Anterior cingulate cortex (tissue), 58 donors: ENCODE results near the gene TOM1L1.
A peak's percentile ranks its signal among the peaks of the same experiment; 100 is the strongest.
"Not testable (repeated sequence)": the region's sequence is repeated elsewhere in the genome, so short reads cannot be mapped to it uniquely, and the experiment has no call there.

Source experiments
- DNase-seq, 58 donors: peaks; one replicate each; lab custom pipeline; 2025; lab: John Stamatoyannopoulos, UW

TOM1L1 gene, protein sequence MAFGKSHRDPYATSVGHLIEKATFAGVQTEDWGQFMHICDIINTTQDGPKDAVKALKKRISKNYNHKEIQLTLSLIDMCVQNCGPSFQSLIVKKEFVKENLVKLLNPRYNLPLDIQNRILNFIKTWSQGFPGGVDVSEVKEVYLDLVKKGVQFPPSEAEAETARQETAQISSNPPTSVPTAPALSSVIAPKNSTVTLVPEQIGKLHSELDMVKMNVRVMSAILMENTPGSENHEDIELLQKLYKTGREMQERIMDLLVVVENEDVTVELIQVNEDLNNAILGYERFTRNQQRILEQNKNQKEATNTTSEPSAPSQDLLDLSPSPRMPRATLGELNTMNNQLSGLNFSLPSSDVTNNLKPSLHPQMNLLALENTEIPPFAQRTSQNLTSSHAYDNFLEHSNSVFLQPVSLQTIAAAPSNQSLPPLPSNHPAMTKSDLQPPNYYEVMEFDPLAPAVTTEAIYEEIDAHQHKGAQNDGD

DNA sequence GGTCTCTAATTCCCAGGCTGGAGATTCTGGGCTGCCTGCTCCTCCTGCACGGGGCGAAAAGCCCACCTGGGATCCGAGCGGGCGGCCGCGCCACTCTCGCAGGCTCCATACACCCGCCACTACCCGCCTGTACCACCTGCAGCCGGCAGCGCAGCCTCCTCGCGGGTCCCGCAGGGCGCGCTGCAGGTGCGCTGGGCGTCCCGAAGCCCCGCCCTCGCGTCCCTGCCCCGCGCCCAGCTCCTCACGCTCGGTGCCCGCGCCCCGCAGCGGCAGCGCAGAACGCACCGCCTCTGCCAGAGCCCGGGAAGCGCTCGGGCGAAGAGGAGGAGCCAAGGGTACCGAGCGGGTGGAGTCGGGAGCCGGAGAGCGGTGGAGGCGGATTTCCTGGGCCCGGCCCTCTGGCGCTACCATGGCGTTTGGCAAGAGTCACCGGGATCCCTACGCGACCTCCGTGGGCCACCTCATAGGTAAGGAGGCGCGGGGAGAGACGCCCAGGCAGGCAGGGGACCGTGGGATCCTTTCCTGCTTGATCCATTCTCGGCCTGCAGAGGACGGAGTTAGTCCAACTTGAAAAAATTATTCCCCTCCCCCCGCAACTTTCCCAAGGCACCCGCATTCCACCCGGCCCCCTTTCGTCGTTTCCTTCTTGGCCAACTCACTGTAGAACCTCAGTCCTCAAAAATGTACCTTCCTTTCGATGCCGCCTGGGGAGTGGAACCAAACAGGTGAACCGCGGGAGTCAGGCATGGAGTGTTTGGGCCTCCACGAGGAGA lies at the start of gene TOM1L1:
TSS of gene TOM1L1 (plus strand) at position 396 of the 773 bp plus-strand sequence. CDS start at position 410, 14 bp downstream.
- DNase-seq, result peak in 50 of 58 donors; percentile 13 to 79 (median 39)

DNA sequence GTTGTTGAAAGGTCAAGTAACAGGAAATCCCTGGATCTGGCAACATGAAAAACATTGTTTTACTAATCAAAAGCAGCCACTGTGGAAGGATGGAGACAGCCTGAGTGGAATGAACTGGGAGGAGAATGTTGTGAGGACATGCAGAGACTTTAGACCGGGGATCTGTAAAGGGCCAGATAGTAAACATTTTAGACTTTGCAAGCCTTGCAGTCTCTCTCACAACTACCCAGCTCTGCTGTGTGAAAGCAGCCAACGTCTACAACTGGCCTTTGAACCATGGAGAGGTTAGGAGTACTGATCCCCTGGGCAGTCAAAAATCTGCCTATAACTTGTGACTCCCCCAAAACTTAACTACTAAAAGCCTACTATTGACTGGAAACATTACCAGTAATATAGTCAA lies 41.5 kb upstream of the TOM1L1 start:
- no peak for DNase-seq

DNA sequence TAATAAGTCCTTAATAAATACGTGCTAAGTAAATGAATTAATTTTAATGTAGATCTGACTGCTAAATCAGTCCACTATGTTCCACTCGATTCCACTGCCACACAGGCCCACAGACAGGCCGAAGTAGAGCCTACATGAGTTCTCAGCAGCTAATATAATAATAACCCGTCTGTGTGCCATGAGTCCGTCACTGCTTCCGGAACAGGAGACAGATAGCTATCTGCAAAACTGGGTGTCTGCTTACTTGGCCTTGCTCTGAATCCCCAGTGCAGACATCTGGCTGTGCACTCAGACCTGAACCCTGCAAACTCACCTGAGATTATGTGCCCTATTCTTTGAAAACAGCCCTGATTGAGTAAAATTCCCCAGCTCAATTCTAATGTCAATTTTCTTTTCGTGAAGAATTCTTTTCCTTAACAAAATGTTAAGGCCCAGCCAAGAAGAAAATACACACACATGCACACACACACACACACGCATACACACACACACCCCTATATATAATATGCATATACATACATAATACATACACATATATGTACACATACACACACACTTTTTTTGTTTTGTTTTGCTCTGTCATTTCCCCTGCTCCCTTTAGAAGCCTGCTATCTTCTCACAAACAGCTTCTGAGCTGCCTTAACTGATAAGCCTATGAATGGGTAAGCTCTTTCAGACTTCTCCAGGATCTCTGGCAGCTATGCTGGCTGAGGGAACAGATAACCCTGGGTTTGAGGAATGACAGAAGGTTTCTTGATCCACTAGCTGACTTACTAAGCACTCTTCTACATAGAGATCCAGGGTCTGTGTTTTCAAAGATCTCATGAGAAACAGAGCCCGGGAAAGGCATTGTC lies 39.8 kb upstream of the TOM1L1 start:
- DNase-seq, result no peak

DNA sequence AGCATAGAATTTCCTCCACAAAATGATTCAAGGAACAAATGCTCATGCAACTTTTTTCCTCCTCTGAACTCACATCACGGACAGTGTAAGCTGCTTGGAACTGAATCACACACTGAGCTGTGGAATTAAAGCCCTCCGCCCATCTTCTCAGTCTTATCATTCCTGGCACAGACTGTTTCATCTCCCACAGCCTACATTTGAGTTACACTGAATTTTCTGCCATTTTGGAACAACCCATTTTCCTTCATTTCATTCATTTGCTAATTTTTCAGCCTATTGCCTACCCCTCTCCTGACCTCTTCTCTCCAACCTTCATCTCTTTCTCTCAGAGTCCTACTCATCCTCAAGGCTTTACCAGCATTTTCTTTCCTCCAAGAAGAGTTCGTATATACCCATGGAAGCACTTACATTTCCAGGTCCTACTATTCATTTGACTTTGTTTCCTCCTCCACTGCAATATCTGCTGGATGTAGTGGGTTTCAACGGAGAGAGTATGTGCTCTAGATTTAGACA lies 39.1 kb upstream of the TOM1L1 start:
- DNase-seq, result no peak

DNA sequence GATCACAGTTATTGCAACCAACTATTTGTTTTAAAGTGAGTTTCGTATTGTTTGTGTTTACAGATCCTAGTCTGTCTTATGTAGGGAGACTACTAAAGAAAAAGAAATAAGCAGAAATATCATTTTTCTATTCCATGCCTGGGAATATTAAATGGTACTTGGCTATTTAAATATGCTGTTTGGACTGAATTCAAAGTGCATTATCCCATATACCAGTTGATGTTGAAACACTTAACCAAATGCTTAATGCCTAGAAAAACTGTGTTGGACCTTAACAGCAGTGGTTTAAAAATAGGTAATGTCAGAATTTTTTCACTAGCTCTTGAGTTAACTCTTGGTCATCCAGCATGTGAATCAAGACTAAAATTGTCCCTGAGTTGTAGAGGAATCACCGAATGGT lies 37.5 kb upstream of the TOM1L1 start:
- DNase-seq, result no peak

DNA sequence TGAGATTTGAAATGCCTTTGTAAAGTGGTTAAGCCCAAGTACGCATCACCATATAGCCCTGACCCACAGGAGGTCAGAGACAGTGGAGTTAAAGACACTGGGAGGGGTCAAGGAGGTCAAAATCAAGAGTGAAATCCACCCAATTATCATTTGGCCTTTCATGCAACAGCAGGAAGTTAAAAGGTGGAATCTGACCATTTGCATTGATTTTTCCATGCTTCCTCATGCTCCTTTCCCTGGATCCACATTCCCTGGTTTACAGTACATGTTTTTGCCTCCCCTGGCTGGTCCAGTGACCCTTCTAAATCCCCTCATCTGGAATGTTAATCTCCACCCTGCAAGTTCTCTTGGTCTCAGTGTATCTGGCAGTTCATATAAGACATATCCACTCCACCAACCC lies 36.6 kb upstream of the TOM1L1 start:
- DNase-seq, result no peak

DNA sequence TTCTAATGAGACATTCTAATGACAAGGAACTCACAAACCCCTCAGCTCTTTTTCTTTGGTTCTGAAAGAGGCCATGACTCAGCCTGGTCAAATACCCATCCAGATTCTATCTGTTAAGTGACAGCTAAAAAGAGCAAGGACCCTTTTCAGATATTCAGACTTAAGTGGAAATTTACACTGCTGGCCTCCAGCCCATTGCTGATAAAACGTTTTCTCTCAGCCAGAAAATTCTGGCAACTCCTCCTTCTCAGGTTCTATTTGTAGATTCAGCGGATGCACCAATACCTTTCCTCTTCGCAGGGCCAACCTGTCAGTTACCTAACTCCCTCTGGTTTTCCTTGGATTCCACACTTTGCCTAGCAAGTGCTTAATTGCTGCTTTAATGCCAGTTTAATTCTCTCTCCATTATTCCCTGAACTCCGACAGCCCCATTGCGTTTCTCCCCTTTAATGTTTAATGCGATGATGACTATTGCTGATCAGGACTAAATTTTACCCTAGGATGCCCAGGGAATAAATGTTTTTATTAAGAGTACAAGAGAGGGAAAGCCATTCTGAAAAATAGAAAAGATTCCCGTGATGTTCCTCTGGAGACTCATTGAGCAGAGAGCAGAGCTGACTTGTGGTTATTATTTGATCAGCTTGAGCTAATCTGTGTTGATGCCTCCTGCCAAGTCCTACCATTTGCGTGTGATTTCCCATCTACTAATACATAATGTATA lies 35.9 kb upstream of the TOM1L1 start:
- DNase-seq, result no peak

DNA sequence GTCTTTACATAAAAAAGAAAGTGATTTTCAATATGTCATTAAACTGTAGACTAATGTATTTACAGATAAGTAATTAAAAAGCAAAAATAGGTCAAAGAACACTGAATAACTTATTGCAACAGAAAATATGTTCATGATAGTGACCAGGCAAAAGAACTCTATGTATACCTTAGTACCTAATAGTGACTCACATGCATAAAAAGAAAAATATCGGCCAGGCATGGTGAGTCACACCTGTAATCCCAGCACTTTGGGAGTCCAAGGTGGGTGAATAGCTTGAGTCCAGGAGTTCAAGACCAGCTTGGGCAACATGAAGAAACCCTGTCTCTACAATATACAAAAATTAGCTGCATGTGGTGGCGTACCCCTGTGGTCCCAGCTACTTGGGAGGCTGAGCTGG lies 33.0 kb upstream of the TOM1L1 start:
- DNase-seq, result no peak

DNA sequence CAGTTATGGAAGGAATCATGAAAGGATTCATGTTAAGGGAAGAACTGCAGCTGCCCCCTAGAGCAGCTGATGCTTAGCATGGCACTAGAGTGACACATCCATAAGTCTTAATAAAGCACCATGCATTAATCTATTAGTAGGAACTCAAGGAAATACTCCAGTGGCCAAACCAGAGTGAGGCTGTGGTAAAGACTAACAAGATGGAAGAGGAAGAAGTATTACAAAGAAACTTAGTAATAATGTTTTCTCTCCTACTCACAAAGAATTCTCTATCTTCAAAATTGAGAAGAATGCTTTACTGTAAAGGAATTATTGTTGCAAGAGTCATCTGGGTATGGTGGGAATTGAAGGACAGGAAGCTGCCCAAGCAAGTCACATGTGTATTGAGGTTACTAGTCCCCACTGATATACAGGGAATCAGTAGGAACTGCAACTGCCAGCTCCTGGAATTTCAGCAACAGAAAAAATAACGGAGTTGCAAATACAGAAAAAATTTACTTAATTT lies 29.9 kb upstream of the TOM1L1 start:
- no peak for DNase-seq

DNA sequence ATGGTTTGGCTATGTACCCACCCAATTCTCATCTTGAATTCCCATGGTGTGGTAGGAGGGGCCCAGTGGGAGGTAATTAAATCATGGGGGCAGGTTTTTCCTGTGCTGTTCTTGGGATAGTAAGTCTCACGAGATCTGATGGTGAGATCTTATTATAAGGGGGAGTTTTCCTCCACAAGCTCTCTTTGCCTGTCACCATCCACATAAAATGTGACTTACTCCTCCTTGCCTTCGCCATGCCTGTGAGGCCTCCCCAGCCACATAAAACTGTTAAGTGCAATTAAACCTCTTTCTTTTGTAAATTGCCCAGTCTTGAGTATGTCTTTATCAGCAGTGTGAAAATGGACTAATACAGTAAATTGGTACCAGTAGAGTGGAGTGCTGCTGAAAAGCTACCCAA lies 24.7 kb upstream of the TOM1L1 start:
- DNase-seq, result not testable (repeated sequence)

DNA sequence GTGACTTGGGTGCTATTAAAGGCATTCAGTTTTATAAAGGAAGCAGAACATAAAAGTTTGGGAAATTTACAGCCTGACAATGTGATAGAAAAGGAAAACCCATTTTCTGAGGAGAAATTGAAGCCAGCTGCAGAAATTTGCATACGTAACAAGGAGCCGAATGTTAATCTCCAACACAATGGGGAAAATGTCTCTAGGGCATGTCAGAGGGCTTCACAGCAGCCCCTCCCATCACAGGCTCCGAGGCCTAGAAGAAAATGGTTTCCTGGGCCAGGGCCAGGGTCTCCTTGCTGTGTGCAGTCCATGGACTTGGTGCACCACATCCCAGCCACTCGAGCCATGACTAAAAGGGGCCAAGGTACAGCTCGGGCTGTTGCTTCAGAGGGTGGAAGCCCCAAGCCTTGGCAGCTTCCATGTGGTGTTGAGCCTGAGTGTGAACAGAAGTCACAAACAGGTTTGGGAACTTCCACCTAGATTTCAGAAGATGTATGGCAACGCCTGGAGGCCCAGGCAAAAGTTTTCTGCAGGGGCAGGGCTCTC lies 23.9 kb upstream of the TOM1L1 start:
- DNase-seq, result no peak

DNA sequence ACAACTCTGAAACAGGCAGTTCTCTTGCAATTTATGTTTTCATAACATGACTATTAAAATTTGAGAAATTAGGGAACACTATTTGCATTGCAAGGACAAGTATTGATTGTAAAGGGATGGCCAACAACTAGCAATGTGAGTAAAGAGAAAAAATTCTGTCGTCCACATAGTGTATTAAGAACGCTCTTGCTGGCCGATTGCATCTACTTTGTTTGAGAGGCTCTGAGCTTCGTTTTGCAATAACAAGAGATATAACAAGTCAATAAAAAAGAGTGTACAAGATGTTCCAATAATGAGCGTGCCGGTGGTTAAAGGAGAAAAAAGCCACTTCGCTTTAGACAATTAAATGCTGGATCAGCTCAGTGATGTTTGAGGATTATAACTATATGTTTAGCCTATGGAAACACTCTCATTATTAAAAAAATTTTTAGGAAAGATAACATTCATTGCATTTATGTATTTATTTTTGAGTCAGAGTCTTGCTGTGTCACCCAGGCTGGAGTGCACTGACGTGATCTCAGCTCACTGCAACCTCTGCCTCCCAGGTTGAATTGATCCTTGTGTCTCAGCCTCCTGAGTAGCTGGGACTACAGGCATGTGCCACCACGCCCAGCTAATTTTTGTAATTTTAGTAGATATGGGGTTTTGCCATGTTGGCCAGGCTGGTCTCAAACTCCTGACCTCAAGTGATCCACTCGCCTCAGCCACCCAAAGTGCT lies 19.2 kb upstream of the TOM1L1 start:
- DNase-seq, result no peak

DNA sequence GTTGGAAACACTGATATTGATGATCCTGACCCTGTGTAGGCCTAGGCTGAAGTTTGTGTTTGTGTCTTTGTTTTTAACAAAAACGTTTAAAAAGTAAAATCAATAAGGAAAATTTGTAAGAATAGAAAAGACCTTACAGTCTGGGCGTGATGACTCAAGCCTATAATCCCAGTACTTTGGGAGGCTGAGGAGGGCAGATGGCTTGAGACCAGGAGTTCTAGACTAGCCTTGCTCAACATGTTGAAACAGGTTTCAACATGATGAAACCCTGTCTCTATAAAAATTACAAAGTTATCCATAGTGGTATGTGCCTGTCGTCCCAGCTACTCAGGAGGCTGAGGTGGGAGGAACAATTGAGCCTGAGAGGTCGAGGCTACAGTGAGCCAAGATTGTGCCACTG lies 18.3 kb upstream of the TOM1L1 start:
- DNase-seq, result no peak

DNA sequence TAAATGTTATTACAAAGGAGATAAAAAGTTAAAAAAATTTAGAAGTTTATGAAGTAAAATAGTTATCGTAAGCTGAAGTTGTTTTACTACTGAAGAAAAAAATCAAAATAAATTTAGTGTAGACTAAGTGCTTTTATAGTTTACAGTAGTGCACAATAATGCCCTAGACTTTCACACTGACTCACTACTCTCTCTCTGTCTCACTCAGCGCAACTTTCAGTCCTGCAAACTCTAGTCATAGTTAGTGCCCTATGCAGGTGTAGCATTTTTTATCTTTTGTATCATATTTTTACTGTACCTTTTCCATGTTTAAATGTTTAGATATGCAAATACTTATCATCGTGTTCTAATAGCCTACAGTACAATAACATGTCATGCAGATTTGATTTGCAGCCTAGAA lies 17.7 kb upstream of the TOM1L1 start:
- DNase-seq, result no peak

DNA sequence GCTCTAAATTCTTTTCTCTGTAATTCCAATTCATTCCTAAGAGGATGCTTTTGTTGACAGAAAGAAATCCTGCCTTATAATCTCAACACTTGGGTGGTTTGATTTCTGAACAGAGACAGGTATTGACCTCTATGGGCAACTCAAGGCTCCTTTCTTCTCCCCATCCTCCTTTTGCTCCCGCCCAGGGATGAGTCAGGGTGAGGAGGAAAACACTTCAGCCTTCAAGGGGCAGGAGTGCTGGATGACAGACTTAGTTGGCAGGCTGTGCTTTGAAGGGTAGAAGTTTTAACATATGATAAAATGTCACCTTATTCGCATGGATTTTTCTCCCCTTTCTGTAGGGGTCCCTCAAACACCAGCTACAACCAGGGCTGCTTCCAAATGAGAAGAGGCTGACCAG lies 16.7 kb upstream of the TOM1L1 start:
- no peak for DNase-seq

DNA sequence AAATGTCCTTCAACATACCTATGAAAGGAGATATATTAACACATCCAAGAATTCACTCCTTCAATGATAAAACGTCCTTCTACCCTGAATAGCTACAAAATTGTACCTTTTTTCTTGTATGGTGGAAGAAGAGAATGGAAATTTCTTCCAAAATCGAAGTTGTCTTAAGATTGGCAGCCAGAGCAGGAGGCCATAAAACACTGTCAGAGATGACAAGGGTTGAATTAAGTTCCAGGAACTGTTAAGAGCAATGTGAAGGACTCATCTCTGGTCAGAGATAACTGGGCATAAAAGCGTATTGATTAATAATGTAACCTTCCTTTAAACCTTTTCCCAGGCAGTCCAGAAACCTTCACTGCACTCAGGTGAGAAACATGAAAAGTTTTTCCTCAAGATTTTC lies 12.9 kb upstream of the TOM1L1 start:
- DNase-seq, result no peak

DNA sequence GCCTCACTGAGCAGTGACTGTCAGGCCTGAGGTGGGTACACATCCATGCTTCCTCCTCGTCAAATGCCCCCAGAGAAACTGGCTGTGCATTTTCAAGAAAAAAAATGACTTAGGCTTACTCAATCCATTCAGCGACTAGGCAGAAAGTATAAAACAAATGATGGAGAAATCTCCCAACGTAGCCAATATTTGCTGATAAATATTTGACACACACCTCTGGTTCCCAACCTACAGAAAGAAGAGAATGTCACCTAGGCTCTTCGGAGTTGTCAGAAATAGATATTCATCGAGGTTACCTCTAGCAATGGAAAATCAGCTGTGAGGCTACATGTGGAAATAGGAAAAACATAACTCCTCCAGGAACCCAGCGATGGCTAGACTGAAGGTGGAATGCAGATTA lies 12.4 kb upstream of the TOM1L1 start:
- no peak for DNase-seq

DNA sequence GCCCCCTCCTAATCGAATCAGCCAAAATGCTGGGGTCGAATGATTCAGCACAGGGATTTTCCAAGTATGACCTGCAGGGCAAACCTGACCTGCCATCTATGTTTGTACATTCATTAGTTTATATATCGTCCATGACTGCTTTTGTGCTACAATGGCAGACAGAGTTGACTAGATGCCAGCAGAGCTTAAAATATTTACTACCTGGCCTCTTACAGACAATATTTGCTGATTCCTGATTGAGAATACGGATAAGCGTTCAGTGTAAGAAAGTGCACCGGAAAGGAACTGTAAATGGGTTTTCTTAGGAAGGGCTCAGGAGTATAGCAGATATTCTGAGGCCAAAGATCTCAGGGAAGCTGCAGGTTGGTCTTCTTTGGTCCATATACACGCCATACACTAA lies 11.7 kb upstream of the TOM1L1 start:
- DNase-seq, result no peak
